Astrocyte (in vitro differentiated cells and primary cell): ENCODE results near the gene NKIRAS1. TPM values are rescaled to one million over a fixed set of nuclear protein-coding genes. Genes with fewer than 3 reads are reported as not detected.
A peak's percentile ranks its signal among the peaks of the same experiment; 100 is the strongest.

Source experiments
- DNase-seq: peaks from one replicate; pipeline ENCODE4 v3.0.0-alpha.2; 2010; ENCODE audit warnings: low read depth
- FAIRE-seq: peaks from 2 replicates; lab custom pipeline; 2011; peaks lifted over from hg19 to GRCh38; lab: Jason Lieb, UNC
- H2AFZ ChIP-seq: 2 replicates; pipeline ENCODE4 v1.6.0; 2012; ENCODE audit warnings: low read depth, low read length, inconsistent platforms
- H3K27ac ChIP-seq: 2 replicates; pipeline ENCODE4 v1.5.1; 2011; ENCODE audit warnings: low read depth, low read length, inconsistent platforms
- H3K27me3 ChIP-seq: 2 replicates; pipeline ENCODE4 v1.6.0; 2011; ENCODE audit warnings: low read length, inconsistent platforms; ENCODE audit not compliant: insufficient read depth
- H3K36me3 ChIP-seq: 2 replicates; pipeline ENCODE4 v1.5.1; 2011; ENCODE audit warnings: low read length, inconsistent platforms; ENCODE audit not compliant: insufficient read depth
- H3K4me1 ChIP-seq: 2 replicates; pipeline ENCODE4 v1.5.1; 2011; ENCODE audit warnings: low read length, inconsistent platforms; ENCODE audit not compliant: insufficient read depth
- H3K4me2 ChIP-seq: 2 replicates; pipeline ENCODE4 v1.6.0; 2012; ENCODE audit warnings: low read length, inconsistent platforms
- H3K4me3 ChIP-seq: 2 replicates; pipeline ENCODE4 v1.5.1; 2011; ENCODE audit warnings: low read depth, mild to moderate bottlenecking, low read length, inconsistent platforms; ENCODE audit not compliant: insufficient read depth
- H3K79me2 ChIP-seq: 2 replicates; pipeline ENCODE4 v1.6.0; 2012; ENCODE audit warnings: mild to moderate bottlenecking, low read length, inconsistent platforms; ENCODE audit not compliant: insufficient read depth
- H3K9ac ChIP-seq: 2 replicates; pipeline ENCODE4 v1.6.0; 2012; ENCODE audit warnings: mild to moderate bottlenecking, low read length, inconsistent platforms
- H3K9me3 ChIP-seq: 2 replicates; pipeline ENCODE4 v1.5.1; 2012; ENCODE audit warnings: low read depth, mild to moderate bottlenecking, low read length, inconsistent platforms; ENCODE audit not compliant: insufficient read depth
- H4K20me1 ChIP-seq: 2 replicates; pipeline ENCODE4 v1.6.0; 2012; ENCODE audit warnings: low read length, inconsistent platforms; ENCODE audit not compliant: insufficient read depth
- H3K27ac Mint-ChIP-seq: one replicate; pipeline ENCODE4 v1.8.0; 2021; ENCODE audit warnings: mild to moderate bottlenecking, mixed read lengths; ENCODE audit not compliant: unreplicated experiment
- H3K27me3 Mint-ChIP-seq: one replicate; pipeline ENCODE4 v1.8.0; 2021; ENCODE audit warnings: low read depth, mixed read lengths; ENCODE audit not compliant: unreplicated experiment
- H3K36me3 Mint-ChIP-seq: one replicate; pipeline ENCODE4 v1.8.0; 2021; ENCODE audit warnings: low read depth, mixed read lengths; ENCODE audit not compliant: unreplicated experiment
- H3K4me1 Mint-ChIP-seq: one replicate; pipeline ENCODE4 v1.8.0; 2021; ENCODE audit warnings: low read depth, mixed read lengths; ENCODE audit not compliant: unreplicated experiment
- H3K4me3 Mint-ChIP-seq: one replicate; pipeline ENCODE4 v1.8.0; 2021; ENCODE audit warnings: mild to moderate bottlenecking, moderate library complexity, mixed read lengths; ENCODE audit not compliant: unreplicated experiment
- H3K9me3 Mint-ChIP-seq: one replicate; pipeline ENCODE4 v1.8.0; 2021; ENCODE audit warnings: mild to moderate bottlenecking, mixed read lengths; ENCODE audit not compliant: unreplicated experiment
- EZH2 ChIP-seq: IDR thresholded peaks from 2 replicates; pipeline ENCODE4 v1.6.1; 2012; ENCODE audit warnings: mild to moderate bottlenecking, low read length, inconsistent platforms; ENCODE audit not compliant: insufficient read depth
- total RNA-seq: library from RNA; stranded (reverse); gene quantifications from 2 replicates; pipeline ENCODE4 v1.2.1, GENCODE V29; 2021
- TF ChIP-seq, protein P1 (sequence below): IDR thresholded peaks from 2 replicates; pipeline ENCODE4 v1.5.1; 2011; ENCODE audit warnings: low read depth, mild to moderate bottlenecking, inconsistent platforms, low read length, moderate library complexity; ENCODE audit not compliant: insufficient read depth

The NKIRAS1 gene
- total RNA-seq, 1 donor from 2014 or later: 11.0 TPM

DNA sequence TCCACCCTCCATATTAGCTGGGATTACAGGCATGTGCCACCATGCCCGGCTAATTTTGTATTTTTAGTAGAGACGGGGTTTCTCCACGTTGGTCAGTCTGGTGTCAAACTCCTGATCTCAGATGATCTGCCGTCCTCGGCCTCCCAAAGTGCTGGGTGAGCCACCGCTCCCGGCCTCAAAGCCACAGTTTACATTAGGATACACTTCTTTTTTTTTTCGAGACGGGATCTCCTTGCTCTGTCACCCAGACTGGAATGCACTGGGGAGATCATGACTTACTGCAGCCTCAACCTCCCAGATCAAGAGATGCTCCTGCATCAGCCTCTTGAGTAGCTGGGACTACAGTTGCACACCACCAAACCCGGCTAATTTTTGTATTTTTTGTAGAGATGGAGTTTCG lies 25.8 kb upstream of the NKIRAS1 start:
- Histone ChIP-seq H3K36me3 (no peaks in the 10 kb centered on the region), H3K27ac (no peak overlapping the region), H2AFZ (no peak overlapping the region), H3K79me2 (peaks cover 5% of the 10 kb centered on the region), H4K20me1 (peaks cover 8% of the 10 kb centered on the region), H3K4me3 (no peak overlapping the region), H3K27me3 (peaks cover 6% of the 10 kb centered on the region), H3K9ac (no peak overlapping the region), H3K4me2 (no peak overlapping the region), H3K9me3 (no peaks in the 10 kb centered on the region), H3K4me1 (peaks cover 14% of the 10 kb centered on the region)
- DNase-seq (no peak), FAIRE-seq (no peak)
- Mint-ChIP-seq H3K9me3 (no peaks in the 10 kb centered on the region), H3K4me3 (no peak overlapping the region), H3K27ac (no peak overlapping the region), H3K27me3 (no peaks in the 10 kb centered on the region), H3K36me3 (peaks cover 2% of the 10 kb centered on the region), H3K4me1 (peaks cover 10% of the 10 kb centered on the region)
- TF ChIP-seq, protein P1, sequence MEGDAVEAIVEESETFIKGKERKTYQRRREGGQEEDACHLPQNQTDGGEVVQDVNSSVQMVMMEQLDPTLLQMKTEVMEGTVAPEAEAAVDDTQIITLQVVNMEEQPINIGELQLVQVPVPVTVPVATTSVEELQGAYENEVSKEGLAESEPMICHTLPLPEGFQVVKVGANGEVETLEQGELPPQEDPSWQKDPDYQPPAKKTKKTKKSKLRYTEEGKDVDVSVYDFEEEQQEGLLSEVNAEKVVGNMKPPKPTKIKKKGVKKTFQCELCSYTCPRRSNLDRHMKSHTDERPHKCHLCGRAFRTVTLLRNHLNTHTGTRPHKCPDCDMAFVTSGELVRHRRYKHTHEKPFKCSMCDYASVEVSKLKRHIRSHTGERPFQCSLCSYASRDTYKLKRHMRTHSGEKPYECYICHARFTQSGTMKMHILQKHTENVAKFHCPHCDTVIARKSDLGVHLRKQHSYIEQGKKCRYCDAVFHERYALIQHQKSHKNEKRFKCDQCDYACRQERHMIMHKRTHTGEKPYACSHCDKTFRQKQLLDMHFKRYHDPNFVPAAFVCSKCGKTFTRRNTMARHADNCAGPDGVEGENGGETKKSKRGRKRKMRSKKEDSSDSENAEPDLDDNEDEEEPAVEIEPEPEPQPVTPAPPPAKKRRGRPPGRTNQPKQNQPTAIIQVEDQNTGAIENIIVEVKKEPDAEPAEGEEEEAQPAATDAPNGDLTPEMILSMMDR: no peak
- no peak for TF ChIP-seq EZH2

GRCh38 chr3:23941440-23941839 lies 24.6 kb upstream of the NKIRAS1 start:
- no peak for DNase-seq
- no peak overlapping the region for H3K4me3 Mint-ChIP-seq
- TF ChIP-seq, protein P1: no peak
- no peak for TF ChIP-seq EZH2
- no peak overlapping the region for H3K4me3 ChIP-seq
- H3K27ac ChIP-seq: no peak overlapping the region
- no peak overlapping the region for H3K9ac ChIP-seq
- peaks cover 6% of the 10 kb centered on the region for H3K27me3 ChIP-seq
- H3K27me3 Mint-ChIP-seq: no peaks in the 10 kb centered on the region
- no peaks in the 10 kb centered on the region for H3K9me3 ChIP-seq
- no peak for FAIRE-seq
- H3K4me2 ChIP-seq: no peak overlapping the region
- H4K20me1 ChIP-seq: peaks cover 2% of the 10 kb centered on the region
- peaks cover 3% of the 10 kb centered on the region for H3K79me2 ChIP-seq
- peaks cover 3% of the 10 kb centered on the region for H3K4me1 ChIP-seq
- no peaks in the 10 kb centered on the region for H3K36me3 ChIP-seq
- no peaks in the 10 kb centered on the region for H3K9me3 Mint-ChIP-seq
- peaks cover 2% of the 10 kb centered on the region for H3K36me3 Mint-ChIP-seq
- peaks cover 5% of the 10 kb centered on the region for H3K4me1 Mint-ChIP-seq
- H3K27ac Mint-ChIP-seq: no peak overlapping the region
- no peak overlapping the region for H2AFZ ChIP-seq

DNA sequence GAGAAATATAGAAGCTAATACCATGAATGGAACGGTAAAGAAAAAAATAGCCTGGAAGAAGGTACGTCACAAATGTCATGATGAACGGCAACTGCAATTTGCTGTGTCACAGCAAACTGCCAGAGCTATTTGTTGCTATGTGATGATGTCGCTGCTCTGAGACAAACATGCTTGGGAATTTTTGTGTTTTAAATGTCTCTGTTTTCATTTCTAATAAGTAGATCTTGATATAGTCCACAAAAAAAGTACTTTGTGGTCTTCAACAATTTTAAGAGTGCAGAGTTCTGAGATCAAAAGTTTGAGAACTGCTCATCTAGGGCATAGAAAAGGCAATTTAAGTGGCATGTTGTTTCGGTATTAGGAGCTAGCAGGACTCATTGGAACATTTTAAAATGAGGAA lies 24.0 kb upstream of the NKIRAS1 start:
- Histone ChIP-seq H3K4me3 (no peak overlapping the region), H3K79me2 (no peaks in the 10 kb centered on the region), H3K9ac (no peak overlapping the region), H3K4me1 (no peaks in the 10 kb centered on the region), H4K20me1 (no peaks in the 10 kb centered on the region), H3K36me3 (no peaks in the 10 kb centered on the region), H3K9me3 (no peaks in the 10 kb centered on the region), H3K27ac (no peak overlapping the region), H3K27me3 (peaks cover 6% of the 10 kb centered on the region), H2AFZ (no peak overlapping the region), H3K4me2 (no peak overlapping the region)
- Mint-ChIP-seq H3K9me3 (no peaks in the 10 kb centered on the region), H3K36me3 (peaks cover 2% of the 10 kb centered on the region), H3K4me1 (peaks cover 5% of the 10 kb centered on the region), H3K4me3 (no peak overlapping the region), H3K27ac (peak overlapping the region; percentile 41), H3K27me3 (no peaks in the 10 kb centered on the region)
- TF ChIP-seq, protein P1: no peak
- no peak for TF ChIP-seq EZH2
- FAIRE-seq (no peak), DNase-seq (no peak)
